Fibroblast of lung (primary cell): ENCODE measurements around the gene GPHN. TPM values are rescaled to one million over a fixed set of nuclear protein-coding genes. Genes with fewer than 3 reads are reported as not detected.

Source experiments
- DNase-seq, 2 donors: peaks; one replicate each; pipeline versions ENCODE4 v3.0.0 to v3.0.0-alpha.2; 2010; ENCODE audit warnings: low read depth in 2 of 2
- H2AFZ ChIP-seq: 2 replicates; pipeline ENCODE4 v1.5.1; 2012; ENCODE audit warnings: low read length, control low read depth, inconsistent platforms
- H3K27ac ChIP-seq: 2 replicates; pipeline ENCODE4 v1.5.1; 2011; ENCODE audit warnings: low read length, control low read depth; ENCODE audit not compliant: insufficient read depth
- H3K27me3 ChIP-seq: 2 replicates; pipeline ENCODE4 v1.5.1; 2011; ENCODE audit warnings: mild to moderate bottlenecking, low read length; ENCODE audit not compliant: control insufficient read depth, insufficient read depth
- H3K36me3 ChIP-seq: 2 replicates; pipeline ENCODE4 v1.5.1; 2011; ENCODE audit warnings: low read length; ENCODE audit not compliant: control insufficient read depth, insufficient read depth
- H3K4me1 ChIP-seq: 2 replicates; pipeline ENCODE4 v1.5.1; 2011; ENCODE audit warnings: low read length; ENCODE audit not compliant: control insufficient read depth, insufficient read depth; ENCODE audit errors: extremely low read depth
- H3K4me2 ChIP-seq: 2 replicates; pipeline ENCODE4 v1.5.1; 2011; ENCODE audit warnings: low read length, control low read depth; ENCODE audit not compliant: insufficient read depth; ENCODE audit errors: extremely low read depth
- H3K4me3 ChIP-seq, 4 experiments: fragments of 200-600 bp in 1 of 4; sonication (generic) in 1 of 4; replicated peaks in 1 of 4; 2 replicates each; pipeline ENCODE4 v1.5.1; 2011 to 2016; ENCODE audit warnings: low read length in 4 of 4, low read depth in 3 of 4, mild to moderate bottlenecking in 3 of 4, control low read depth in 2 of 4, inconsistent platforms in 1 of 4, mixed read lengths in 1 of 4; ENCODE audit not compliant: insufficient read depth in 1 of 4; ENCODE audit errors: control extremely low read depth in 1 of 4
- H3K79me2 ChIP-seq: 2 replicates; pipeline ENCODE4 v1.5.1; 2012; ENCODE audit warnings: mild to moderate bottlenecking, low read length, inconsistent platforms; ENCODE audit not compliant: control insufficient read depth, insufficient read depth
- H3K9ac ChIP-seq: 2 replicates; pipeline ENCODE4 v1.5.1; 2011; ENCODE audit warnings: mild to moderate bottlenecking, low read length, control low read depth; ENCODE audit not compliant: insufficient read depth
- H3K9me3 ChIP-seq: 2 replicates; pipeline ENCODE4 v1.5.1; 2012; ENCODE audit warnings: low read depth, low read length; ENCODE audit not compliant: control insufficient read depth, insufficient read depth
- H4K20me1 ChIP-seq: 2 replicates; pipeline ENCODE4 v1.5.1; 2011; ENCODE audit warnings: low read length; ENCODE audit not compliant: control insufficient read depth, insufficient read depth; ENCODE audit errors: extremely low read depth
- EZH2 ChIP-seq: IDR thresholded peaks from 2 replicates; pipeline ENCODE4 v1.5.1; 2012; ENCODE audit warnings: low read length, control low read depth, mild to moderate bottlenecking; ENCODE audit errors: missing control alignments
- polyA plus RNA-seq, 2 donors: library from polyadenylated mRNA; depleted of rRNA in 1 of 2; stranded (reverse) in 1 of 2; unstranded in 1 of 2; fragments of >200 nt; gene quantifications; 2 replicates each; pipeline ENCODE4 v1.2.1, GENCODE V29; 2011 to 2012; ENCODE audit warnings: missing spikeins in 1 of 2
- total RNA-seq: library from RNA; depleted of rRNA; stranded (reverse); fragments of >200 nt; gene quantifications from 2 replicates; pipeline ENCODE4 v1.2.1, GENCODE V29; 2014
- TF ChIP-seq, protein P1 (sequence below), 2 donors: IDR thresholded peaks in 1 of 2; conservative IDR thresholded peaks in 1 of 2; 1 replicate in 1 of 2; 2 replicates in 1 of 2; pipeline ENCODE4 v1.5.1; 2011 to 2012; ENCODE audit warnings: low read length in 2 of 2, control low read depth in 1 of 2, inconsistent platforms in 1 of 2, low read depth in 1 of 2, mild to moderate bottlenecking in 1 of 2

GPHN gene
- total and polyA plus RNA-seq, 2 donors (not counting 1 experiment from before 2014, with no cell fraction given): 8.3 to 13.9 TPM

DNA sequence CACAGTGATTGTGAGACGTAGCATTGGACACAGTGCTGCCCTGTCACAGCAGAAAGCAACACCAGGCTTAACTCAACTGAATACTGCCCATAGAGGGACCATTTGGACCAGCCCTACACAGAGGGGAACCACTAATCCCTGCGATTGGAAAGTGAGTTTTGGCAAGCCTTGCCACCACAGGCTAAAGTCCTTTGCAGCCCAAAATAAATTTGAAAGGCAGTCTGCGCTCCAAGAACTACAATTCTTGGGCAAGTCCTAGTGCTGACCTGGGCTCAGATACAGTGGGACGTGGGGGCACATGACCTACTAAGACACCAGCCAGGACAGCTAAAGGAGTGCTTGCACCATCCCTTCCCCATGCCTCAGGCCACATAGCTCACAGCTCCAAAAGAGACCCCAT, 349.9 kb downstream of the GPHN start:
- no peak for DNase-seq
- Histone ChIP-seq H3K4me1 (no peaks in the 10 kb centered on the region), H3K4me2 (no peak overlapping the region), H3K27me3 (no peaks in the 10 kb centered on the region), H3K36me3 (no peaks in the 10 kb centered on the region), H3K27ac (no peak overlapping the region), H2AFZ (no peak overlapping the region), H3K9me3 (no peaks in the 10 kb centered on the region), H3K4me3 (no peak overlapping the region), H3K79me2 (no peaks in the 10 kb centered on the region), H3K9ac (no peak overlapping the region), H4K20me1 (no peaks in the 10 kb centered on the region)
- TF ChIP-seq, protein P1, sequence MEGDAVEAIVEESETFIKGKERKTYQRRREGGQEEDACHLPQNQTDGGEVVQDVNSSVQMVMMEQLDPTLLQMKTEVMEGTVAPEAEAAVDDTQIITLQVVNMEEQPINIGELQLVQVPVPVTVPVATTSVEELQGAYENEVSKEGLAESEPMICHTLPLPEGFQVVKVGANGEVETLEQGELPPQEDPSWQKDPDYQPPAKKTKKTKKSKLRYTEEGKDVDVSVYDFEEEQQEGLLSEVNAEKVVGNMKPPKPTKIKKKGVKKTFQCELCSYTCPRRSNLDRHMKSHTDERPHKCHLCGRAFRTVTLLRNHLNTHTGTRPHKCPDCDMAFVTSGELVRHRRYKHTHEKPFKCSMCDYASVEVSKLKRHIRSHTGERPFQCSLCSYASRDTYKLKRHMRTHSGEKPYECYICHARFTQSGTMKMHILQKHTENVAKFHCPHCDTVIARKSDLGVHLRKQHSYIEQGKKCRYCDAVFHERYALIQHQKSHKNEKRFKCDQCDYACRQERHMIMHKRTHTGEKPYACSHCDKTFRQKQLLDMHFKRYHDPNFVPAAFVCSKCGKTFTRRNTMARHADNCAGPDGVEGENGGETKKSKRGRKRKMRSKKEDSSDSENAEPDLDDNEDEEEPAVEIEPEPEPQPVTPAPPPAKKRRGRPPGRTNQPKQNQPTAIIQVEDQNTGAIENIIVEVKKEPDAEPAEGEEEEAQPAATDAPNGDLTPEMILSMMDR (conservative IDR thresholded peaks at IDR 0.05 in 1 of 2, IDR thresholded peaks at IDR 0.05 in 1 of 2; ENCODE audit: low read depth in 1 of 2, low read length in 2 of 2): no peak
- TF ChIP-seq EZH2: no peak

DNA sequence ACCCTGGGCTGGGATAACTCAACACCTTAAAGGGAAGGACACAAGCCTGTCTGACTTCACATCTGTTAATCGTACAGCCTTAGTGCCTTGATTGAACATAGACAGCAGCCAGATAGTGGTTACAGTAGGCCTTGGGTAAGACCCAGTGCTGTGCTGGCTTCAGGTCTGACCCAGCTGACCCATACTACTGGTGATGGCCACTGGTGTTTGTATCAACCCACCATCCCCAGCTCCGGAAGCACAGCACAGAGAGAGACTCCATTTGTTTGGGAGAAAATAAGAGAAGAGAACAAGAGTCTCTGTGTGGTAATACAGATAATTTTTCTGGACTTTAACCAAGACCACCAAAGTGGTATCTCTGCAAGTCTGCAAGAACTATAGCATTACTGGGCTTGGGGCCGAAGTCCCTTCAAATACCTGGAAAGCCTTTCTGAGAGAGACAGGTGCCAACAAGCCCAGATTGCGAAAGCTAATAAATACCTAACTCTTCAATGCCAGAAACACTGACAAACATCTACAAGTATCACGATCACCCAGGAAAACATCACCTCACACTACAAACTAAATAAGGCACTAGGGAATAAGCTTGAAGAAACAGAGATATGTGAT, 351.2 kb downstream of the GPHN start:
- no peaks in the 10 kb centered on the region for H3K27me3 ChIP-seq
- H4K20me1 ChIP-seq: no peaks in the 10 kb centered on the region
- no peak for TF ChIP-seq EZH2
- TF ChIP-seq, protein P1 (conservative IDR thresholded peaks at IDR 0.05 in 1 of 2, IDR thresholded peaks at IDR 0.05 in 1 of 2; ENCODE audit: low read depth in 1 of 2, low read length in 2 of 2): no peak

DNA sequence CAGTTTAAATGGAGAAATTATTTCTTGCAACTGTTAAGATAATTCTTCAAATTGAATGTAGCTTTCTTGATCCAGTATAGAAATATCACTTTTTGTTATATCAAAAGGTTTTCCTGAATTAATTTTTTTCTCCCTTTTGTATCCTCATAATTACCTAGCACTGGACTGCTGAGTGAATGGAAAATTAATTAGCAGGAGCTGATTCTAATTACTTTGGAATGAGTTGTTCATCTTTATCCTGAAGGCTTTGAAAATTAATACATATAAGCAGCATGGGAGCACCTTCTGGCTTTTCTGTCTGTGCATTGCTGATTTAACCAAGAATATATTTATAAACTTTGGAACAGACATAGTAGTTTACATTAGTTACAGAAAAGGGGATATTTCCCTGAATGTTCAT, 373.6 kb downstream of the GPHN start:
- Histone ChIP-seq H3K9me3 (no peaks in the 10 kb centered on the region), H3K27me3 (no peaks in the 10 kb centered on the region), H3K36me3 (no peaks in the 10 kb centered on the region), H2AFZ (no peak overlapping the region), H3K4me2 (no peak overlapping the region), H3K9ac (no peak overlapping the region), H3K4me3 (no peak overlapping the region), H4K20me1 (no peaks in the 10 kb centered on the region), H3K27ac (no peak overlapping the region), H3K4me1 (no peaks in the 10 kb centered on the region), H3K79me2 (no peaks in the 10 kb centered on the region)
- DNase-seq: no peak
- TF ChIP-seq, protein P1 (conservative IDR thresholded peaks at IDR 0.05 in 1 of 2, IDR thresholded peaks at IDR 0.05 in 1 of 2; ENCODE audit: low read depth in 1 of 2, low read length in 2 of 2): no peak
- no peak for TF ChIP-seq EZH2

More for the DNA sequence above, 351.2 kb downstream of the GPHN start:
- Histone ChIP-seq H3K79me2 (no peaks in the 10 kb centered on the region), H3K4me1 (no peaks in the 10 kb centered on the region), H2AFZ (no peak overlapping the region), H3K4me3 (no peak overlapping the region), H3K27ac (no peak overlapping the region), H3K36me3 (no peaks in the 10 kb centered on the region), H3K9ac (no peak overlapping the region), H3K4me2 (no peak overlapping the region), H3K9me3 (no peaks in the 10 kb centered on the region)
- DNase-seq: no peak
